Heart left ventricle (tissue), 13 donors: ENCODE data around the gene CHMP1A.

Experiments
- CTCF ChIP-seq, 12 donors: fragments of 200-600 bp; sonication (generic) in 4 of 12; IDR thresholded peaks; one replicate each; pipeline versions ENCODE4 v1.5.0 to v1.8.0; 2018 to 2022; ENCODE audit warnings: antibody characterized with exemption in 12 of 12, mild to moderate bottlenecking in 5 of 12
- POLR2A ChIP-seq, 2 donors: fragments of 450-650 bp; IDR thresholded peaks; one replicate each; pipeline ENCODE4 v1.6.1; 2017; ENCODE audit warnings: antibody characterized with exemption in 2 of 2, mild to moderate bottlenecking in 2 of 2, moderate library complexity in 2 of 2
- donor health status: ischemic (EF 13 %, LVEDD 7.1; RV severe dilation, severe dysfunction).
- donor health status: DM: no; HTN: yes; CAD: no.
- donor health status: DM: no; HTN: no; CAD: no.
- donor health status: ischemic (EF 25% LVEDD 6.9; RV normal size, moderate dysfunction).
- donor health status: ischemic (EF 25% LVEDD 5.7; RV mildly dilated, moderate dysfunction).
- donor health status: ischemic (EF 35%, LVEDD 5.7; RV mildly dilated, moderate dysfunction).
- donor health status: nonischemic (EF 11% LVEDD 7.7; RV severe dilation, severe dysfunction).
- donor health status: DM: yes; HTN: yes; CAD: no.
- donor health status: PGD.
- donor health status: ischemic (EF 29% LVEDD 5.4; RV normal size, mild dysfunction).
- donor health status: nonischemic (EF 23%, LVEDD 6.1; RV moderate dilation, normal function).

DNA sequence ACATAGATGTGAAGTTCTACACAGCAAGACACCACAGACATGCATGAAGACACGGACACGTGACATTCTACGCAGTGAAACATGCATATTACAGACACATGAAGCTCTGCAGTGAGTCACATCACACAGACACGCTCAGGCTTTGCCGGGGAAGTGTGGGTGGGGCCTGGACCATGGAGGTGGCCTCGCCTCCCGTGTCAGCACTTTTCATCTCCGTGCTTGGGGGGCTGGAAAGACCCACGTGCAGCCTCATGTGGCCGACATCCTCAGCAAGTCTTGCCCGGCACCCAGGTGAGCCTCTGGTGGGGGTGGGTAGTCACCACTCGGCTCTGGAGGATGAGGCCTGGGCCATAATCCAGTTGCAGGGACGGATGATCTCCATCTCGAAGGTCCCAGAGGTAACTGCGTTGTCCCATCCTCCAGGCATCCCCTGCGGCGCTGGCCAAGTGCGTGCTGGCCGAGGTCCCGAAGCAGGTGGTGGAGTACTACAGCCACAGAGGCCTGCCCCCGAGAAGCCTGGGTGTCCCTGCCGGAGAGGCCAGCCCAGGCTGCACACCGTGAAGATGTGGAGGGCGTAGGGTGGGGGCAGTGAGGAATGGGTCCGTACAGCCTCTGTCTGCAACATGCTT lies 61.3 kb downstream of the CHMP1A start:
- no peak for TF ChIP-seq CTCF (IDR thresholded peaks at IDR 0.05)
- no peak for TF ChIP-seq POLR2A (IDR thresholded peaks at IDR 0.05)
